Spleen (tissue), 11 donors: ENCODE measurements around the gene CCDC138. TPM values are rescaled to one million over a fixed set of nuclear protein-coding genes. Genes with fewer than 3 reads are reported as not detected.

Source experiments
- DNase-seq: peaks from one replicate; pipeline ENCODE4 v3.0.0-alpha.2; 2020
- H3K27ac ChIP-seq, 8 donors: fragments of 200-600 bp; sonication (generic) in 7 of 8; 1 replicate in 4 of 8; 2 replicates in 4 of 8; pipeline versions ENCODE4 v1.5.0 to v1.8.0; 2016 to 2021; ENCODE audit warnings: inconsistent platforms in 4 of 8, mild to moderate bottlenecking in 4 of 8, moderate library complexity in 1 of 8
- H3K27me3 ChIP-seq, 7 donors: fragments of 200-600 bp; sonication (generic) in 6 of 7; replicated peaks in 1 of 7; 1 replicate in 4 of 7; 2 replicates in 3 of 7; pipeline versions ENCODE4 v1.5.0 to v1.8.0; 2016 to 2021; ENCODE audit warnings: inconsistent platforms in 3 of 7, mild to moderate bottlenecking in 1 of 7
- H3K36me3 ChIP-seq, 6 donors: fragments of 200-600 bp; sonication (generic) in 5 of 6; 1 replicate in 4 of 6; 2 replicates in 2 of 6; pipeline versions ENCODE4 v1.5.0 to v1.8.0; 2016 to 2021; ENCODE audit warnings: inconsistent platforms in 2 of 6
- H3K4me1 ChIP-seq, 6 donors: fragments of 200-600 bp; sonication (generic) in 5 of 6; 1 replicate in 3 of 6; 2 replicates in 3 of 6; pipeline versions ENCODE4 v1.5.0 to v1.8.0; 2016 to 2021; ENCODE audit warnings: inconsistent platforms in 3 of 6
- H3K4me3 ChIP-seq, 8 donors: fragments of 200-600 bp; sonication (generic) in 7 of 8; 1 replicate in 4 of 8; 2 replicates in 4 of 8; pipeline versions ENCODE4 v1.5.0 to v1.8.0; 2016 to 2021; ENCODE audit warnings: inconsistent platforms in 4 of 8, mild to moderate bottlenecking in 4 of 8, moderate library complexity in 2 of 8
- H3K9me3 ChIP-seq, 8 donors: fragments of 200-600 bp; sonication (generic) in 7 of 8; 1 replicate in 4 of 8; 2 replicates in 4 of 8; pipeline versions ENCODE4 v1.5.0 to v1.8.0; 2016 to 2021; ENCODE audit warnings: inconsistent platforms in 4 of 8
- POLR2A ChIP-seq, 3 donors: fragments of 450-650 bp; IDR thresholded peaks; one replicate each; pipeline ENCODE4 v1.5.1; 2017; ENCODE audit warnings: antibody characterized with exemption in 3 of 3, mild to moderate bottlenecking in 1 of 3
- POLR2AphosphoS5 ChIP-seq, 3 donors: sonication (generic); formaldehyde crosslinking; IDR thresholded peaks; one replicate each; pipeline ENCODE4 v1.5.1; 2017; ENCODE audit warnings: antibody characterized with exemption in 3 of 3
- WGBS, 5 donors: extraction: QIAGEN DNeasy Blood & Tissue Kit in 3 of 5; methylation state at CpG; one replicate each; pipeline versions ENCODE4 v1.1.5 to v1.1.7; 2013 to 2018; 5-methylcytosine and 5-hydroxymethylcytosine counted together
- intact Hi-C: fragments of 100-400 bp; cut with DNase I; formaldehyde crosslinking; loops from one replicate; pipeline ENCODE4 v1.15.0; 2023; ENCODE audit warnings: low total_unique reads
- polyA plus RNA-seq, 3 donors: library from polyadenylated mRNA; stranded (reverse); fragments of 200-250 nt; gene quantifications; one replicate each; pipeline ENCODE4 v1.2.1, GENCODE V29; 2013
- total RNA-seq, 7 donors: library from RNA; depleted of rRNA in 3 of 7; stranded (reverse); fragments of >200 nt in 3 of 7; fragmentation: NEBNext Ultra II Directional in 4 of 7; extraction: Animal tissue kit (Norgen Biotek cat#: 25700) in 4 of 7; gene quantifications; one replicate each; pipeline versions ENCODE4 v1.1.0 to v1.2.1, GENCODE V29; 2016 to 2021
- TF ChIP-seq, protein P1 (sequence below), 11 experiments: fragments of 200-600 bp in 7 of 11; fragments of 450-650 bp in 4 of 11; sonication (generic) in 4 of 11; IDR thresholded peaks in 8 of 11; conservative IDR thresholded peaks in 3 of 11; 1 replicate in 7 of 11; 2 replicates in 4 of 11; pipeline versions ENCODE4 v1.4.0 to v1.8.0; 2016 to 2021; ENCODE audit warnings: antibody characterized with exemption in 11 of 11, inconsistent platforms in 4 of 11, mild to moderate bottlenecking in 1 of 11
- donor health status: healthy with polysubstance abuse.
- donor health status: DM: no; HTN: no; CAD: no; lungs with moderate emphysema.
- donor health status: DM: no; HTN: no; CAD: no.
- donor health status: Bipolar disorder and iron deficiency.
- donor health status: healthy.
- donor health status: DM: no; HTN: no; CAD: no.
- donor health status: DM: yes; HTN: yes; CAD: no.

Gene CCDC138
- total and polyA plus RNA-seq, 10 donors = 2.0 to 10.5 (median 4.2) TPM

DNA sequence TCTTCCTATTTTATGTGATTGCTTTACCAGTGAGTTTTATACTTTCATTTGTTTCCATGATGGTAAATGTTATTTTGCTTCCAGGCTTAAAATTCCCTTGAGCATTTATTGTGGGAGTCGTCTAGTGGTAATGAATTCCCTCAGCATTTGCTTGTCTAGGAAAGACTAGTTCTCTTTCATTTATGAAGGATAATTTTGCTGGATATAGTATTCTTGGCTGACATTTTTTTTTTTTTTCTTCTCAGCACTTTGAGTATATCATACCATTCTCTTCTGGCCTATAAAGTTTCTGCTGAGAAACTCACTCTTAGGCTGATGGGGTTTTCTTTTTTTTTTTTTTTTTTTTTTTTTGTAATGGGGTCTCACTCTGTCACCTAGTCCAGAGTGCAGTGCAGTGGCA, 103.3 kb downstream of the CCDC138 start:
- 86 to 98% (median 95%) methylated on average over 1 of the region's 1 CpG for WGBS, 5 donors
- Histone ChIP-seq H3K4me1 (no peaks in the 10 kb centered on the region), H3K27ac (no peak overlapping the region), H3K4me3 (no peak overlapping the region), H3K9me3 (peaks cover 0 to 59% (median 50%) of the 10 kb centered on the region in 8 donors), H3K27me3 (no peaks in the 10 kb centered on the region), H3K36me3 (no peaks in the 10 kb centered on the region)
- no peak for DNase-seq
- TF ChIP-seq POLR2AphosphoS5 (IDR thresholded peaks at IDR 0.05) = no peak
- no peak for TF ChIP-seq POLR2A (IDR thresholded peaks at IDR 0.05)
- TF ChIP-seq, protein P1, sequence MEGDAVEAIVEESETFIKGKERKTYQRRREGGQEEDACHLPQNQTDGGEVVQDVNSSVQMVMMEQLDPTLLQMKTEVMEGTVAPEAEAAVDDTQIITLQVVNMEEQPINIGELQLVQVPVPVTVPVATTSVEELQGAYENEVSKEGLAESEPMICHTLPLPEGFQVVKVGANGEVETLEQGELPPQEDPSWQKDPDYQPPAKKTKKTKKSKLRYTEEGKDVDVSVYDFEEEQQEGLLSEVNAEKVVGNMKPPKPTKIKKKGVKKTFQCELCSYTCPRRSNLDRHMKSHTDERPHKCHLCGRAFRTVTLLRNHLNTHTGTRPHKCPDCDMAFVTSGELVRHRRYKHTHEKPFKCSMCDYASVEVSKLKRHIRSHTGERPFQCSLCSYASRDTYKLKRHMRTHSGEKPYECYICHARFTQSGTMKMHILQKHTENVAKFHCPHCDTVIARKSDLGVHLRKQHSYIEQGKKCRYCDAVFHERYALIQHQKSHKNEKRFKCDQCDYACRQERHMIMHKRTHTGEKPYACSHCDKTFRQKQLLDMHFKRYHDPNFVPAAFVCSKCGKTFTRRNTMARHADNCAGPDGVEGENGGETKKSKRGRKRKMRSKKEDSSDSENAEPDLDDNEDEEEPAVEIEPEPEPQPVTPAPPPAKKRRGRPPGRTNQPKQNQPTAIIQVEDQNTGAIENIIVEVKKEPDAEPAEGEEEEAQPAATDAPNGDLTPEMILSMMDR (IDR thresholded peaks at IDR 0.05 in 8 of 11, conservative IDR thresholded peaks at IDR 0.05 in 3 of 11) = no peak
- intact Hi-C loops = no loop called here

DNA sequence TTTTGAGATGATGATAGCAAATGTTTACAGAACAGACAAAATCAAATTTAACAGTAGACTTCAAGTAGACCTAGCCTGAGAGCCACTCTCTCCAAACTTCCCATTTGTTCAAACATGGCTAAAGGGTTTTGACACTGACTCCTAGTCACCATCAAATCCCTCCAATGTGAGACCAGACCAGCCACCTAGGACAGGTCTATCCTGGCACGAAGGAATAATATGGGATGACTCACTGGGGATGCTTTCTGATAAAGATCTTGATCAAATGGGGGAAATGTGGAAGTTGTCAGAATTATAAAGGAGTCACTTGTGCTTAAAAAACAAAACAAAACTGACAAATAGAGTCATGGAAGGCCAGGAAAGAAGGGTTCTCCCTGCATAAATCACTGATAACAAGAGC, 106.7 kb downstream of the CCDC138 start:
- no peak for DNase-seq
- Histone ChIP-seq H3K36me3 (no peaks in the 10 kb centered on the region), H3K27ac (no peak overlapping the region), H3K9me3 (peaks cover 0 to 43% (median 36%) of the 10 kb centered on the region in 8 donors), H3K4me1 (no peaks in the 10 kb centered on the region), H3K4me3 (no peak overlapping the region), H3K27me3 (peaks cover 0 to 5% (median 0%) of the 10 kb centered on the region in 7 donors)
- TF ChIP-seq, protein P1 (IDR thresholded peaks at IDR 0.05 in 8 of 11, conservative IDR thresholded peaks at IDR 0.05 in 3 of 11) = no peak
- no peak for TF ChIP-seq POLR2AphosphoS5 (IDR thresholded peaks at IDR 0.05)
- TF ChIP-seq POLR2A (IDR thresholded peaks at IDR 0.05) = no peak
- 69 to 92% (median 88%) methylated on average over 1 of the region's 1 CpG for WGBS, 5 donors
- intact Hi-C loops = no loop called here

- DNase-seq = no peak
- H3K4me3 ChIP-seq = no peak overlapping the region
- 78 to 91% (median 85%) methylated on average over 3 of the region's 3 CpGs for WGBS, 5 donors
- intact Hi-C loops = no loop called here
- H3K9me3 ChIP-seq = peaks cover 0 to 33% (median 23%) of the 10 kb centered on the region in 8 donors
- no peaks in the 10 kb centered on the region for H3K36me3 ChIP-seq
- TF ChIP-seq POLR2AphosphoS5 (IDR thresholded peaks at IDR 0.05) (no peak), POLR2A (IDR thresholded peaks at IDR 0.05) (no peak)
- TF ChIP-seq, protein P1 (IDR thresholded peaks at IDR 0.05 in 8 of 11, conservative IDR thresholded peaks at IDR 0.05 in 3 of 11) = no peak
- no peaks in the 10 kb centered on the region for H3K4me1 ChIP-seq
- H3K27me3 ChIP-seq = peaks cover 0 to 5% (median 0%) of the 10 kb centered on the region in 7 donors
- no peak overlapping the region for H3K27ac ChIP-seq
Measured at GRCh38 chr2:108894766-108895165, 108.2 kb downstream of the CCDC138 start.

DNA sequence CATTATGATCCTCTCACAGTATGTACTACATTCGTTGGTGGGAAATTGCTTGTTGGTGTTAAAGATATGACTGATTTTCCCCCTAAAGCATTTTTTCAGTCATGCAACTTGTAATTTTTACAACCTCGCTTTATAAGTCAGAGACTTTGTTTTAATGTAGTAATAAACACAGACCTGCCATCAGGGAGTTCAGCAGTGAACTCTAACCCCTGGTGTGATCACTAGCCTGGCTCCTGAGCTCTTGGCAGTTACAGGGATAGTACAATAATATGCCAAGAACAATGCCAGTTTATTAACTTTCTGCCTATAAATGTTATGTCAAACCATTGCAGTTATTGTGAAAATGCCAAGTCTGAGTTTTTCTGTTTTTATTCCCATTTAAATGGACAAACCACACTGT, 108.6 kb downstream of the CCDC138 start:
- H3K4me3 ChIP-seq = no peak overlapping the region
- H3K4me1 ChIP-seq = no peaks in the 10 kb centered on the region
- TF ChIP-seq, protein P1 (IDR thresholded peaks at IDR 0.05 in 8 of 11, conservative IDR thresholded peaks at IDR 0.05 in 3 of 11) = no peak
- TF ChIP-seq POLR2AphosphoS5 (IDR thresholded peaks at IDR 0.05) (no peak), POLR2A (IDR thresholded peaks at IDR 0.05) (no peak)
- no peak overlapping the region for H3K27ac ChIP-seq
- intact Hi-C loops = no loop called here
- no peaks in the 10 kb centered on the region for H3K36me3 ChIP-seq
- peaks cover 0 to 5% (median 0%) of the 10 kb centered on the region in 7 donors for H3K27me3 ChIP-seq
- peaks cover 0 to 33% (median 22%) of the 10 kb centered on the region in 8 donors for H3K9me3 ChIP-seq
- WGBS, 5 donors = 88 to 95% (median 89%) methylated on average over 2 of the region's 2 CpGs
- DNase-seq = no peak
